Liver (tissue), 9 donors: ENCODE data around the gene TUFT1. TPM values are rescaled to one million over a fixed set of nuclear protein-coding genes. Genes with fewer than 3 reads are reported as not detected.

Experiments used
- DNase-seq: peaks from one replicate; pipeline ENCODE4 v3.0.0-alpha.2; 2017; ENCODE audit warnings: low spot score
- H3K27ac ChIP-seq, 2 donors: one replicate each; pipeline ENCODE4 v1.7.0; 2013; ENCODE audit warnings: inconsistent platforms in 2 of 2, low read length in 2 of 2, control low read depth in 1 of 2, low read depth in 1 of 2, mild to moderate bottlenecking in 1 of 2
- H3K27me3 ChIP-seq, 4 donors: one replicate each; pipeline versions ENCODE4 v1.6.1 to v1.7.0; 2013; ENCODE audit warnings: low read length in 3 of 4, inconsistent platforms in 1 of 4, mild to moderate bottlenecking in 1 of 4, moderate library complexity in 1 of 4; ENCODE audit not compliant: control insufficient read depth in 4 of 4, insufficient read depth in 4 of 4
- H3K36me3 ChIP-seq, 4 donors: one replicate each; pipeline versions ENCODE4 v1.6.1 to v1.7.0; 2013; ENCODE audit warnings: low read length in 3 of 4, mild to moderate bottlenecking in 3 of 4, low read depth in 1 of 4, moderate library complexity in 1 of 4; ENCODE audit not compliant: control insufficient read depth in 4 of 4, insufficient read depth in 3 of 4
- H3K4me1 ChIP-seq, 4 donors: one replicate each; pipeline versions ENCODE4 v1.6.1 to v1.7.0; 2013; ENCODE audit warnings: low read length in 3 of 4, mild to moderate bottlenecking in 3 of 4, moderate library complexity in 1 of 4; ENCODE audit not compliant: control insufficient read depth in 4 of 4, insufficient read depth in 4 of 4
- H3K4me3 ChIP-seq, 3 donors: one replicate each; pipeline versions ENCODE4 v1.6.1 to v1.7.0; 2013; ENCODE audit warnings: low read length in 3 of 3, control low read depth in 1 of 3, low read depth in 1 of 3, mild to moderate bottlenecking in 1 of 3
- H3K9ac ChIP-seq, 2 donors: one replicate each; pipeline ENCODE4 v1.7.0; 2013; ENCODE audit warnings: low read length in 2 of 2, mild to moderate bottlenecking in 2 of 2, moderate library complexity in 2 of 2, control low read depth in 1 of 2, low read depth in 1 of 2
- H3K9me3 ChIP-seq, 4 donors: one replicate each; pipeline versions ENCODE4 v1.6.1 to v1.7.0; 2013; ENCODE audit warnings: low read length in 3 of 4; ENCODE audit not compliant: control insufficient read depth in 4 of 4
- ATF3 ChIP-seq: IDR thresholded peaks from 2 replicates; pipeline ENCODE4 v1.6.1; 2016; ENCODE audit warnings: antibody characterized with exemption
- CTCF ChIP-seq: fragments of 150-350 bp; IDR thresholded peaks from 2 replicates; pipeline ENCODE4 v1.5.1; 2017; ENCODE audit warnings: improper control_type of control experiment, low read depth, low read length; ENCODE audit not compliant: missing input control
- EGR1 ChIP-seq, 2 donors: IDR thresholded peaks; 2 replicates each; pipeline ENCODE4 v1.6.1; 2016 to 2018; ENCODE audit warnings: antibody characterized with exemption in 2 of 2, low read depth in 2 of 2
- FOXA1 ChIP-seq: IDR thresholded peaks from 2 replicates; pipeline ENCODE4 v1.6.1; 2016; ENCODE audit warnings: antibody characterized with exemption
- FOXA2 ChIP-seq: IDR thresholded peaks from 2 replicates; pipeline ENCODE4 v1.6.1; 2016; ENCODE audit warnings: antibody characterized with exemption
- GABPA ChIP-seq, 2 donors: IDR thresholded peaks in 1 of 2; conservative IDR thresholded peaks in 1 of 2; 2 replicates each; pipeline ENCODE4 v1.6.1; 2016; ENCODE audit warnings: antibody characterized with exemption in 2 of 2, mild to moderate bottlenecking in 1 of 2, moderate library complexity in 1 of 2
- HNF4A ChIP-seq, 2 donors: conservative IDR thresholded peaks; 2 replicates each; pipeline ENCODE4 v1.6.1; 2016; ENCODE audit warnings: antibody characterized with exemption in 2 of 2, mild to moderate bottlenecking in 2 of 2
- HNF4G ChIP-seq: IDR thresholded peaks from 2 replicates; pipeline ENCODE4 v1.6.1; 2016; ENCODE audit warnings: antibody characterized with exemption
- JUND ChIP-seq, 2 donors: IDR thresholded peaks; 2 replicates each; pipeline ENCODE4 v1.6.1; 2016; ENCODE audit warnings: antibody characterized with exemption in 2 of 2
- MAX ChIP-seq: IDR thresholded peaks from 2 replicates; pipeline ENCODE4 v1.6.1; 2016; ENCODE audit warnings: antibody characterized with exemption
- NR2F2 ChIP-seq: IDR thresholded peaks from 2 replicates; pipeline ENCODE4 v1.6.1; 2016; ENCODE audit warnings: antibody characterized with exemption
- RAD21 ChIP-seq, 2 donors: IDR thresholded peaks; 2 replicates each; pipeline ENCODE4 v1.6.1; 2016; ENCODE audit warnings: antibody characterized with exemption in 2 of 2, mild to moderate bottlenecking in 2 of 2
- REST ChIP-seq: IDR thresholded peaks from 2 replicates; pipeline ENCODE4 v1.6.1; 2016; ENCODE audit warnings: antibody characterized with exemption, mild to moderate bottlenecking
- RXRA ChIP-seq, 2 donors: IDR thresholded peaks; 2 replicates each; pipeline ENCODE4 v1.6.1; 2017 to 2018; ENCODE audit warnings: antibody characterized with exemption in 2 of 2, mild to moderate bottlenecking in 1 of 2
- SP1 ChIP-seq: IDR thresholded peaks from 2 replicates; pipeline ENCODE4 v1.6.1; 2018; ENCODE audit warnings: antibody characterized with exemption, mild to moderate bottlenecking
- TAF1 ChIP-seq: conservative IDR thresholded peaks from 2 replicates; pipeline ENCODE4 v1.6.1; 2016; ENCODE audit warnings: antibody characterized with exemption, mild to moderate bottlenecking
- YY1 ChIP-seq: IDR thresholded peaks from 2 replicates; pipeline ENCODE4 v1.6.1; 2016; ENCODE audit warnings: antibody characterized with exemption, mild to moderate bottlenecking
- ZBTB33 ChIP-seq: IDR thresholded peaks from 2 replicates; pipeline ENCODE4 v1.6.1; 2016; ENCODE audit warnings: antibody characterized with exemption
- WGBS: extraction: QIAGEN DNeasy Blood & Tissue Kit; methylation state at CpG from one replicate; pipeline ENCODE4 v1.1.7; 2013; 5-methylcytosine and 5-hydroxymethylcytosine counted together
- polyA plus RNA-seq, 2 donors: library from polyadenylated mRNA; stranded (reverse) in 1 of 2; unstranded in 1 of 2; fragments of 200-250 nt in 1 of 2; fragments of >200 nt in 1 of 2; fragmentation: Nextera tagmentation in 1 of 2; extraction: Ambion mirVana in 1 of 2; gene quantifications; one replicate each; pipeline versions ENCODE4 v1.2.1 to v1.2.3, GENCODE V29; 2013 to 2015
- total RNA-seq, 2 donors: library from RNA; depleted of rRNA; stranded (reverse); fragments of >200 nt; gene quantifications; one replicate each; pipeline ENCODE4 v1.2.3, GENCODE V29; 2014
- donor health status: healthy.
- donor health status: healthy.
- donor health status: healthy.
- donor health status: healthy.
- donor health status: healthy.

The TUFT1 gene
- total and polyA plus RNA-seq, 4 donors: 1.7 to 4.8 (median 3.0) TPM

- H3K4me3 ChIP-seq: no peak overlapping the region
- peaks cover 2 to 40% (median 17%) of the 10 kb centered on the region in 4 donors for H3K4me1 ChIP-seq
- no peaks in the 10 kb centered on the region for H3K9me3 ChIP-seq
- no peak overlapping the region for H3K9ac ChIP-seq
- TF ChIP-seq ATF3 (no peak), JUND (IDR thresholded peaks at IDR 0.05) (peak in 1 of 2 donors; percentile 16), GABPA (IDR thresholded peaks at IDR 0.05 in 1 of 2, conservative IDR thresholded peaks at IDR 0.05 in 1 of 2) (peak in 1 of 2 donors; percentile 23), REST (no peak), RAD21 (IDR thresholded peaks at IDR 0.05) (no peak), YY1 (no peak), EGR1 (IDR thresholded peaks at IDR 0.05; ENCODE audit: low read depth in 2 of 2) (no peak), TAF1 (no peak), ZBTB33 (no peak), NR2F2 (no peak), FOXA1 (no peak), RXRA (IDR thresholded peaks at IDR 0.05) (peak; percentile 29 to 34), HNF4G (peak; percentile 50), SP1 (peak; percentile 47), CTCF (no peak), MAX (peak; percentile 23), FOXA2 (no peak), HNF4A (conservative IDR thresholded peaks at IDR 0.05) (peak; percentile 84 to 86)
- H3K36me3 ChIP-seq: no peaks in the 10 kb centered on the region
- no peak for DNase-seq
- WGBS: 56% methylated on average over 15 of the region's 15 CpGs
- H3K27ac ChIP-seq: peak overlapping the region in 1 of 2 donors; percentile 94
- H3K27me3 ChIP-seq: no peaks in the 10 kb centered on the region
Measured at GRCh38 chr1:151509350-151510019, 30.6 kb upstream of the TUFT1 start.
